NB4 (cell line): ENCODE measurements around the gene SYNGR1.

ENCODE experiments used
- DNase-seq: peaks from one replicate; pipeline ENCODE4 v3.0.0; 2010; ENCODE audit warnings: low read depth
- H3K4me3 ChIP-seq: one replicate; pipeline ENCODE4 v1.5.1; 2011; ENCODE audit warnings: mild to moderate bottlenecking, low read depth, low read length, moderate library complexity
- MYC ChIP-seq: IDR thresholded peaks from 2 replicates; pipeline ENCODE4 v1.6.1; 2011; ENCODE audit warnings: low read depth, low read length
- POLR2A ChIP-seq: IDR thresholded peaks from 2 replicates; pipeline ENCODE4 v1.6.1; 2011; ENCODE audit warnings: mild to moderate bottlenecking; ENCODE audit not compliant: insufficient read length; ENCODE audit errors: extremely low read depth
- TF ChIP-seq, protein P1 (sequence below): IDR thresholded peaks from one replicate; pipeline ENCODE4 v1.5.1; 2012; ENCODE audit warnings: low read depth, low read length
- TF ChIP-seq, protein P2 (sequence below): IDR thresholded peaks from 2 replicates; pipeline ENCODE4 v1.6.1; 2011; ENCODE audit warnings: low read depth, low read length

The SYNGR1 gene

DNA sequence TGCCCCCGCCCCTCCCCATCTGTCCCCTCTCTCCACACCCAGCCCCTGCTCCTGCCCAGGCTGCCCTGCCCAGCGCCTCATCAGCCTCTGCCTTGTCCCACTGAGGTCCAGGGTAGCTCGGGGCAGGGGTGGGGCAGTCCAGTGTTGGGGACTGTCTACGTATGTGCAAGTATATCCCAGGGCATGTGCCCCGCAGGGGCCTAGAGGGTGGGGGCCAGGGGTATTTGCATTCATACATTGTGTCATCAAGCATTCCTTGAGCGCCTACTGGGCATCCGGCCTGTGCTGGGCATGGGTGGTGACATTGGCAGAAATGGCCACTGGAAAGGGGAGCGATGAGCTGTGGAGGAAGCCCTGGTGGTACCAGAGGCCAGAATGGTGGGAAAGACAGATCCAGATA lies 32.1 kb downstream of the SYNGR1 start:
- H3K4me3 ChIP-seq: no peak overlapping the region
- TF ChIP-seq POLR2A (no peak), MYC (no peak)
- TF ChIP-seq, protein P1, sequence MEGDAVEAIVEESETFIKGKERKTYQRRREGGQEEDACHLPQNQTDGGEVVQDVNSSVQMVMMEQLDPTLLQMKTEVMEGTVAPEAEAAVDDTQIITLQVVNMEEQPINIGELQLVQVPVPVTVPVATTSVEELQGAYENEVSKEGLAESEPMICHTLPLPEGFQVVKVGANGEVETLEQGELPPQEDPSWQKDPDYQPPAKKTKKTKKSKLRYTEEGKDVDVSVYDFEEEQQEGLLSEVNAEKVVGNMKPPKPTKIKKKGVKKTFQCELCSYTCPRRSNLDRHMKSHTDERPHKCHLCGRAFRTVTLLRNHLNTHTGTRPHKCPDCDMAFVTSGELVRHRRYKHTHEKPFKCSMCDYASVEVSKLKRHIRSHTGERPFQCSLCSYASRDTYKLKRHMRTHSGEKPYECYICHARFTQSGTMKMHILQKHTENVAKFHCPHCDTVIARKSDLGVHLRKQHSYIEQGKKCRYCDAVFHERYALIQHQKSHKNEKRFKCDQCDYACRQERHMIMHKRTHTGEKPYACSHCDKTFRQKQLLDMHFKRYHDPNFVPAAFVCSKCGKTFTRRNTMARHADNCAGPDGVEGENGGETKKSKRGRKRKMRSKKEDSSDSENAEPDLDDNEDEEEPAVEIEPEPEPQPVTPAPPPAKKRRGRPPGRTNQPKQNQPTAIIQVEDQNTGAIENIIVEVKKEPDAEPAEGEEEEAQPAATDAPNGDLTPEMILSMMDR: no peak
- TF ChIP-seq, protein P2, sequence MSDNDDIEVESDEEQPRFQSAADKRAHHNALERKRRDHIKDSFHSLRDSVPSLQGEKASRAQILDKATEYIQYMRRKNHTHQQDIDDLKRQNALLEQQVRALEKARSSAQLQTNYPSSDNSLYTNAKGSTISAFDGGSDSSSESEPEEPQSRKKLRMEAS: no peak
- DNase-seq: no peak

DNA sequence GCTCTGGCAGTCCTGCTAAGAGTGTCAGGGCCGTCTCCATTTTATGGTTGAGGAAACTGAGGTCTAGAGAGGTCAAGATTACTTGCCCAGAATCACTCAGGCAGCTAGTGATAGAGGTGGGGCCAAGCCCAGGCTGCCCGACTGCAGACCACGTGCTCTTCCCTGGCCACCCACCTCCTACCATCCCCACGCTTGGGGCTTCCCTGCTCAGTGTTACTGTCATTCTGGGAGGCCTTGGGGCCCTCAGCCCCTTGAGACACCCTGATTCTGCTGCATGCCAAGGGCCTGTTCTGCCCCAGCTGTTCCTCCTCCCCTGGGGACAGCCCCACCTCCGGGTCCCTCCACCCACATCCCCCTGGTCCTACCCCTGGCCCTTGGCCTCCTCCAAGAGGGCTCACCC lies 32.6 kb downstream of the SYNGR1 start:
- no peak for DNase-seq
- no peak overlapping the region for H3K4me3 ChIP-seq
- TF ChIP-seq MYC (no peak), POLR2A (no peak)
- TF ChIP-seq, protein P2: no peak
- TF ChIP-seq, protein P1: no peak

DNA sequence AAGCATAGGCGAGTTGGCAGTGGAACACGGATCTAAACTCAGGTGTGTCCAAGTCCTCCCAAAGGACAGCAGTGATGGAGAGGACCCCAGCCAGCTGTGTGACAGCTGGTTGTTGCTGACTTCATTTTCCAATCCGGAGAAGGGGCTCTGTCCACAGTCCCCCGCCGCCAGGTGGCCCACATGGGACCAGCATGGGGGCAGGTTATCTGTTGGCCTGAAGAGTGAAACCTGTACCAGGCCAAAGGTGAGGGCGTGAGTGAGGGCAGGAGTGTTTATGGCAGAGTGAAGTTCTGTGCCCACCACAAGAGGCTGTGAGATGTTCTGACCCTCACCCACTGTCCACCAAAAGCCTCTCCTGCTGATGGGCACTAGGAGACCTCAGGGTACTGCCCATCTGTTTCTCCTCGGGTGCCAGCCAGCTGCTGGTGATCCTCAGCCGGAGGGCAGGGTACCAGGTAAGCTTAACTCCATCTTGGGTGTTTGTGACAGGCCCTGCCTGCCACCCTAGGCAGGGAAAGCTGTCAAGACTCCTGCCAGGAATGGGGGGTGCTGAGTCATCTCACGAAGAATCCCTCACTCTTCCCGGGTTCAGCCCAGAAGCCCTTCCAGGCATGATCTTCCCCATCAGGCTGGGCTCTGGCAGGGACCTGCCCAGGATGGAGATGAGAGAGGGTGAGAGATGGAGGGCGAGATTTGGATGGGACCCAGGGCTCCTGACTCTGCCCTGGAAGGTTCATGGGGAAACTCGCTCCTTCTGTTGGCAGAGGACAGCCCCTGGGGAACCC lies 34.2 kb downstream of the SYNGR1 start:
- no peak overlapping the region for H3K4me3 ChIP-seq
- TF ChIP-seq, protein P2: no peak
- TF ChIP-seq POLR2A: no peak
- TF ChIP-seq, protein P1: no peak
- no peak for TF ChIP-seq MYC
- DNase-seq: no peak

DNA sequence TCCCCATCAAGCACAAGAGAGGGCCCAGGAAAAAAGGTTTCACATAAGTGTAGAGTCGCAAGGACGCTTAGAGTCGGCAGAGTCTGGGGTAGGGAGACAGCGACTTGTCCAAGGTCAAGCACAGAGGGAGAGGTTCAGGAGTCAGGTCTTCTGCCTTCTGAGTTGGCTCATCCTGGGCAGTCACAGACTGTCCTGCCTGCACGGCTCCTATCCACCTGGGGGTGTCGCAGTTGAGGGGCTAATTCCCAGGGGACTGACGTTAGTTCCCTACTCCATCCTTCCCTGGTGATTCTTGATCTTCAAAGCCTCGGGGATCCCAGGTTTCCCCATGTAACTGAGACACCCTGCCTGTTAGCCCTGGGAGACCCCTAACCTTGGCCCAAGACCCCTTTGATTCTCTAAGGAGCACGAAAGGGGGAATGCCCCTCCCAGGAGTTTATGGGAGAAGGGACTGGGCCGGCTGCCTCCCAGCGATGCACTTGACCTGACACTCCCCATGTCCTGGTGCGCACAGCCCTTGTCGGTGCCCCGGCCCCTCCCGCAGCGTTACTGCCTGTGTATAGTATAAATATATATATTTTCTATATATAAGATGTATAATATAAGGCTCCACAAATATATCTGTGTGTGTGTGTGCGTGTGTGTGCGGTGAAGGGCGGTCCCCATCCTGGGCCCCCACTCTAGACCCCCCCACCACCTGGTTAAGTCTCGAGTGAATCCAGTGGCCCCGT lies 35.1 kb downstream of the SYNGR1 start:
- TF ChIP-seq, protein P1: peak; percentile 60
- TF ChIP-seq MYC: no peak
- DNase-seq: peak; percentile 64
- no peak overlapping the region for H3K4me3 ChIP-seq

DNA sequence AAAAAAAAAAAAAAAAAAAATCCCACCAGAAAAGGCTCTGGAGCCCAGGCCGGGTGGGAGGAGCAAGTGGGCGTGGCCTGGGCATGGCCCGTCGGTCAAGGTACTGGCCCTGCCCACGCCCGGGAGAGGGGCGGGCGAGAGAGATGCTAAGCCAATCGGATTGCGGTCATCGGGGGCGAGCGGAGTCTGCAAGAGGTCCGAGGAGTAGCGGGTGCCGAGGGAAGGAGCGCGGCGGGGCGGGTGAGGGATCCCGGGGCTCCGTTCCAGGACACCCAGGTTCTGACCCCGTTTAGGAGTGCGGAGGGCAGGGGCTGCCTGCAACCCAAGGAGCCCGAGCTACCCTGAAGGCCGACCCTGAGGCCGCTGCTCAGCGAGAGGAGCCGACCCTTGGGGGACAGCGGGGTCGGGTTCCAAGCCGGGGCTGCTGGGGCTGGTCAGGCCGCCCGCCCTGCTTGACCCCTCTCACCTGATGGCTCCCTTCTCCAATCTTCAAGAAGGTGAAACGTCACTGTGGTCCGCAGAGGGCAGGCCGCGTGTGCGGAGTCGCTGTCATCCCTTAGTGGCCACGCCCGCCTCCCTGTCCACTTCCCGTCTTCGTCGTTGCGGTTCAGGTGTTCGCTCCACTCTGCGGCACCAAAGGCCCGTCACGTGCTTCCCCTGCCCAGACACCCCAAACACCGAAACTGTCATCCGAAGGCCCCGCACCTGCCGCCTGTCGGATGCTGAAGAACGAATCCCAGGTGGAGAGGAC lies 38.6 kb downstream of the SYNGR1 start:
- no peak overlapping the region for H3K4me3 ChIP-seq
- DNase-seq: no peak
- TF ChIP-seq MYC (no peak), POLR2A (no peak)
- TF ChIP-seq, protein P1: no peak
- TF ChIP-seq, protein P2: no peak
